ENCODE data around the gene MINDY4B. TPM values are rescaled to one million over a fixed set of nuclear protein-coding genes. Genes with fewer than 3 reads are reported as not detected.

MINDY4B gene
- total and polyA plus RNA-seq, 2 of the 8 experiments (the other 6 are each of a cell fraction or from before 2014, with no cell fraction given) = not detected

- TF ChIP-seq CHD7 (IDR thresholded peaks at IDR 0.05; ENCODE audit: insufficient replicate concordance, low read length) = no peak
These were observed 23.0 kb upstream of the MINDY4B start (continued) for GRCh38 chr3:150928234-150928633.

Data from H1 (cell line).